HepG2 (cell line): ENCODE measurements around the gene C4BPA.

Experiments used
- CTCF ChIP-seq: sonication (generic); formaldehyde crosslinking; IDR thresholded peaks from 2 replicates; pipeline ENCODE4 v1.5.0; 2020; ENCODE audit warnings: mild to moderate bottlenecking, missing genetic modification reagents, moderate library complexity
- ZSCAN22 ChIP-seq: sonication (generic); formaldehyde crosslinking; IDR thresholded peaks from 2 replicates; pipeline ENCODE4 v1.4.0; 2020; ENCODE audit warnings: mild to moderate bottlenecking, missing genetic modification reagents

- TF ChIP-seq ZSCAN22 (CRISPR knock-in tag) (no peak), CTCF (no peak)
These were observed 24.4 kb downstream of the C4BPA start for GRCh38 chr1:207128336-207128921.
